PC-9 (cell line): ENCODE measurements around the gene CLMN.

Experiments used
- EZH2 ChIP-seq: fragments of 200-600 bp; sonication (generic); IDR thresholded peaks from 2 replicates; pipeline ENCODE4 v1.8.0; 2017; ENCODE audit warnings: antibody characterized with exemption, low read depth
- TF ChIP-seq, protein P1 (sequence below): fragments of 200-600 bp; sonication (generic); conservative IDR thresholded peaks from 2 replicates; pipeline ENCODE4 v1.6.1; 2017; ENCODE audit warnings: mixed run types, antibody characterized with exemption, mild to moderate bottlenecking, moderate library complexity

GRCh38 chr14:95317817-95318343, 1.8 kb downstream of the CLMN start:
- TF ChIP-seq, protein P1, sequence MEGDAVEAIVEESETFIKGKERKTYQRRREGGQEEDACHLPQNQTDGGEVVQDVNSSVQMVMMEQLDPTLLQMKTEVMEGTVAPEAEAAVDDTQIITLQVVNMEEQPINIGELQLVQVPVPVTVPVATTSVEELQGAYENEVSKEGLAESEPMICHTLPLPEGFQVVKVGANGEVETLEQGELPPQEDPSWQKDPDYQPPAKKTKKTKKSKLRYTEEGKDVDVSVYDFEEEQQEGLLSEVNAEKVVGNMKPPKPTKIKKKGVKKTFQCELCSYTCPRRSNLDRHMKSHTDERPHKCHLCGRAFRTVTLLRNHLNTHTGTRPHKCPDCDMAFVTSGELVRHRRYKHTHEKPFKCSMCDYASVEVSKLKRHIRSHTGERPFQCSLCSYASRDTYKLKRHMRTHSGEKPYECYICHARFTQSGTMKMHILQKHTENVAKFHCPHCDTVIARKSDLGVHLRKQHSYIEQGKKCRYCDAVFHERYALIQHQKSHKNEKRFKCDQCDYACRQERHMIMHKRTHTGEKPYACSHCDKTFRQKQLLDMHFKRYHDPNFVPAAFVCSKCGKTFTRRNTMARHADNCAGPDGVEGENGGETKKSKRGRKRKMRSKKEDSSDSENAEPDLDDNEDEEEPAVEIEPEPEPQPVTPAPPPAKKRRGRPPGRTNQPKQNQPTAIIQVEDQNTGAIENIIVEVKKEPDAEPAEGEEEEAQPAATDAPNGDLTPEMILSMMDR, result no peak
- no peak for TF ChIP-seq EZH2
